SK-N-SH treated with all-trans-retinoic acid at 6 μM for 48 hours (cell line): ENCODE results near the gene TLCD1.

ENCODE experiments used
- ATAC-seq: fragments of 200-7000 bp; cut with Tn5 transposase; 3 replicates; pipeline ENCODE4 v1.9.1; 2020; ENCODE audit warnings: mild to moderate bottlenecking, moderate library complexity
- ARNTL ChIP-seq: fragments of 450-650 bp; formaldehyde crosslinking; IDR thresholded peaks from 2 replicates; pipeline ENCODE4 v1.5.0; 2020; ENCODE audit warnings: low read depth, mild to moderate bottlenecking, moderate library complexity, borderline replicate concordance
- BACH2 ChIP-seq: fragments of 250-450 bp; sonication (Bioruptor Pico); IDR thresholded peaks from 2 replicates; pipeline ENCODE4 v1.9.0; 2021; ENCODE audit warnings: mild to moderate bottlenecking, borderline replicate concordance
- CREB5 ChIP-seq: fragments of 250-450 bp; sonication (Bioruptor Pico); IDR thresholded peaks from 2 replicates; pipeline ENCODE4 v1.5.1; 2020; ENCODE audit warnings: low read depth, mild to moderate bottlenecking, moderate library complexity
- CSRNP3 ChIP-seq: fragments of 250-450 bp; sonication (Bioruptor Pico); IDR thresholded peaks from 2 replicates; pipeline ENCODE4 v1.5.1; 2021; ENCODE audit warnings: mild to moderate bottlenecking, moderate library complexity
- ESRRG ChIP-seq: fragments of 250-450 bp; sonication (Bioruptor Pico); IDR thresholded peaks from 2 replicates; pipeline ENCODE4 v1.6.1; 2021; ENCODE audit warnings: mild to moderate bottlenecking
- ISL1 ChIP-seq: fragments of 250-450 bp; sonication (Bioruptor Pico); IDR thresholded peaks from 2 replicates; pipeline ENCODE4 v2.1.2; 2022; ENCODE audit warnings: mild to moderate bottlenecking, moderate library complexity
- OSR1 ChIP-seq: fragments of 250-450 bp; sonication (Bioruptor Pico); IDR thresholded peaks from 2 replicates; pipeline ENCODE4 v1.8.0; 2022; ENCODE audit warnings: moderate library complexity, mild to moderate bottlenecking, inconsistent platforms
- PATZ1 ChIP-seq: fragments of 250-450 bp; sonication (Bioruptor Pico); IDR thresholded peaks from 2 replicates; pipeline ENCODE4 v1.8.0; 2020; ENCODE audit warnings: mild to moderate bottlenecking, moderate library complexity, borderline replicate concordance
- RARB ChIP-seq: fragments of 250-450 bp; sonication (Bioruptor Pico); IDR thresholded peaks from 2 replicates; pipeline ENCODE4 v1.8.0; 2021; ENCODE audit warnings: mild to moderate bottlenecking, moderate library complexity
- SNAI2 ChIP-seq: fragments of 250-450 bp; sonication (Bioruptor Pico); IDR thresholded peaks from 2 replicates; pipeline ENCODE4 v1.5.0; 2020; ENCODE audit warnings: mild to moderate bottlenecking, moderate library complexity
- TCF4 ChIP-seq: fragments of 250-450 bp; sonication (Bioruptor Pico); IDR thresholded peaks from 2 replicates; pipeline ENCODE4 v1.8.0; 2021; ENCODE audit warnings: mild to moderate bottlenecking, moderate library complexity, borderline replicate concordance
- TOX ChIP-seq: fragments of 250-450 bp; sonication (Bioruptor Pico); IDR thresholded peaks from 2 replicates; pipeline ENCODE4 v1.8.0; 2021; ENCODE audit warnings: mild to moderate bottlenecking, moderate library complexity, borderline replicate concordance
- ZC3H10 ChIP-seq: fragments of 250-450 bp; sonication (Bioruptor Pico); IDR thresholded peaks from 2 replicates; pipeline ENCODE4 v1.5.1; 2021; ENCODE audit warnings: mild to moderate bottlenecking, moderate library complexity
- ZFP30 ChIP-seq: fragments of 450-650 bp; formaldehyde crosslinking; IDR thresholded peaks from 2 replicates; pipeline ENCODE4 v1.5.0; 2022; ENCODE audit warnings: mild to moderate bottlenecking, moderate library complexity
- ZNF70 ChIP-seq: fragments of 450-650 bp; formaldehyde crosslinking; IDR thresholded peaks from 2 replicates; pipeline ENCODE4 v1.5.0; 2020; ENCODE audit warnings: mild to moderate bottlenecking, moderate library complexity
- ZNF8 ChIP-seq: fragments of 450-650 bp; formaldehyde crosslinking; IDR thresholded peaks from 2 replicates; pipeline ENCODE4 v1.5.0; 2020; ENCODE audit warnings: mild to moderate bottlenecking, moderate library complexity
- TF ChIP-seq, protein P1 (sequence below): fragments of 250-450 bp; sonication (Bioruptor Pico); IDR thresholded peaks from 2 replicates; pipeline ENCODE4 v1.5.0; 2020; ENCODE audit warnings: mild to moderate bottlenecking, moderate library complexity
- TF ChIP-seq, protein P2 (sequence below): fragments of 250-450 bp; sonication (Bioruptor Pico); IDR thresholded peaks from 2 replicates; pipeline ENCODE4 v1.8.0; 2021; ENCODE audit warnings: low read depth, mild to moderate bottlenecking, moderate library complexity, borderline replicate concordance

TLCD1 gene

GRCh38 chr17:28719021-28719433, 7.0 kb downstream of the TLCD1 start:
- ATAC-seq, result no peak
- no peak for TF ChIP-seq BACH2 (CRISPR knock-in tag)

GRCh38 chr17:28718333-28719020, 7.6 kb downstream of the TLCD1 start:
- ATAC-seq, result no peak
- no peak for TF ChIP-seq ZNF70
- no peak for TF ChIP-seq TOX (CRISPR knock-in tag)
- TF ChIP-seq RARB (CRISPR knock-in tag), result no peak
- TF ChIP-seq ZC3H10 (CRISPR knock-in tag), result no peak

DNA sequence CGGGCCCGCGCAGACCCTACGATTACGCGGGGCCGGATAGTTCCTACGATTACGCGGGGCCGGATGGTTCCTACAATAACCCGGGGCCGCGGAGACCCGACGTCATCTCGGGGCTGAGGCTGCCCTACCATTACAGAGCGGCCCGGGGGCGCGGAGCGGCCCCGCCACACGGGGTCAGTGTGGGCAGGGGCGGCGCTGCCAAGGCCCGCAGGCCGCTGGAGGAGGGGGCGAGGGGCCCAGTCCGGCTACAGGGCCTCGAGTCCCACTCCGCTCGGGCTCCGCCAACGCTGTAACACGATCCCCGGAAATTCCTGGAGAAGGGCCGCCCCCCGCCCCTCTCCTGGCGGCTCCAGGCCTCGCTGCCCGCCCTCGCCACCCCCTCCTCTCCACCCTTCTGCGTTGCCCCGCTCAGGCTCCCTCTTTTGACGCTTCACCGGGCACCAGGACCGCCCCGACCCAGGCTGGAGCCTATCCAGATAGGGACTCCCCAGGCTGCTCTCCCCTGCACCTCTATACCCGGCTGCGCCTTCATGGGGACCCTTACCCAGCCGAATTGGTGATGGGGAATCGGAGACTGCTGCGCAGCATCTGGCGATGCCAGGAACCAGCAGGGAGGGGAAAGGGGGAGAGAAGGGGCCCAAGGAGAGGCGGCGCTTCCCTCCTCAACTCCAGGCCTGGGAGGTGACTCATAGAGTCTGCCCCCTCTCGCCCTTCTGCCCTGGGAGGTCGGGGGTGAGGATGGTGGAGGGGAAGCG, 8.3 kb downstream of the TLCD1 start, which contains the start of gene RAB34:
RAB34 (minus strand) TSS at position 291 of the 755 bp plus-strand sequence. CDS start 602 bp downstream, outside the sequence.
- TF ChIP-seq TOX (CRISPR knock-in tag), result no peak
- no peak for ATAC-seq

- no peak for ATAC-seq
- TF ChIP-seq OSR1 (CRISPR knock-in tag) (no peak), ZFP30 (CRISPR knock-in tag) (no peak), RARB (CRISPR knock-in tag) (no peak), TCF4 (CRISPR knock-in tag) (no peak), TOX (CRISPR knock-in tag) (no peak), CREB5 (no peak), BACH2 (CRISPR knock-in tag) (no peak), CSRNP3 (no peak), ARNTL (no peak)
Observed at GRCh38 chr17:28716740-28717577, 9.1 kb downstream of the TLCD1 start.

DNA sequence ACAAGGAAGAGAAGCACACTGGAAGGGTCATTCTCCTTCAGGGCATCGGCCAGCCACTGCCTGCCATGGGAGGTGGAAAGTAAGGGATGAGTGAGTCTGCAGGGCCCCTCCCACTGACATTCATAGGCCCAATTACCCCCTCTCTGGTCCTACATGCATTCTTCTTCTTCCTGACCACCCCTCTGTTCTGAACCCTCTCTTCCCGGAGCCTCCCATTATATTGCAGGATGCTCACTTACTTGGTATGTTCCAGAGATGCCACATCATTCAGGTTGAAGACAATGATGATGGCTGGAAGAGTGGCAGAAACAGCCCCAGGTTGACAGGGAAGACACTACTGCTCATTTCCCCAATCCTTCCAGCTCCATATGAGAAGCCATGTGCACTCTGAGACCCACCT, 10.8 kb downstream of the TLCD1 start:
- TF ChIP-seq BACH2 (CRISPR knock-in tag) (no peak), ARNTL (no peak)
- no peak for ATAC-seq

- no peak for TF ChIP-seq BACH2 (CRISPR knock-in tag)
- TF ChIP-seq CREB5, result no peak
- no peak for TF ChIP-seq SNAI2 (CRISPR knock-in tag)
- TF ChIP-seq, protein P1, sequence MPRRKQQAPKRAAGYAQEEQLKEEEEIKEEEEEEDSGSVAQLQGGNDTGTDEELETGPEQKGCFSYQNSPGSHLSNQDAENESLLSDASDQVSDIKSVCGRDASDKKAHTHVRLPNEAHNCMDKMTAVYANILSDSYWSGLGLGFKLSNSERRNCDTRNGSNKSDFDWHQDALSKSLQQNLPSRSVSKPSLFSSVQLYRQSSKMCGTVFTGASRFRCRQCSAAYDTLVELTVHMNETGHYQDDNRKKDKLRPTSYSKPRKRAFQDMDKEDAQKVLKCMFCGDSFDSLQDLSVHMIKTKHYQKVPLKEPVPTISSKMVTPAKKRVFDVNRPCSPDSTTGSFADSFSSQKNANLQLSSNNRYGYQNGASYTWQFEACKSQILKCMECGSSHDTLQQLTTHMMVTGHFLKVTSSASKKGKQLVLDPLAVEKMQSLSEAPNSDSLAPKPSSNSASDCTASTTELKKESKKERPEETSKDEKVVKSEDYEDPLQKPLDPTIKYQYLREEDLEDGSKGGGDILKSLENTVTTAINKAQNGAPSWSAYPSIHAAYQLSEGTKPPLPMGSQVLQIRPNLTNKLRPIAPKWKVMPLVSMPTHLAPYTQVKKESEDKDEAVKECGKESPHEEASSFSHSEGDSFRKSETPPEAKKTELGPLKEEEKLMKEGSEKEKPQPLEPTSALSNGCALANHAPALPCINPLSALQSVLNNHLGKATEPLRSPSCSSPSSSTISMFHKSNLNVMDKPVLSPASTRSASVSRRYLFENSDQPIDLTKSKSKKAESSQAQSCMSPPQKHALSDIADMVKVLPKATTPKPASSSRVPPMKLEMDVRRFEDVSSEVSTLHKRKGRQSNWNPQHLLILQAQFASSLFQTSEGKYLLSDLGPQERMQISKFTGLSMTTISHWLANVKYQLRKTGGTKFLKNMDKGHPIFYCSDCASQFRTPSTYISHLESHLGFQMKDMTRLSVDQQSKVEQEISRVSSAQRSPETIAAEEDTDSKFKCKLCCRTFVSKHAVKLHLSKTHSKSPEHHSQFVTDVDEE, result no peak
- TF ChIP-seq, protein P2, sequence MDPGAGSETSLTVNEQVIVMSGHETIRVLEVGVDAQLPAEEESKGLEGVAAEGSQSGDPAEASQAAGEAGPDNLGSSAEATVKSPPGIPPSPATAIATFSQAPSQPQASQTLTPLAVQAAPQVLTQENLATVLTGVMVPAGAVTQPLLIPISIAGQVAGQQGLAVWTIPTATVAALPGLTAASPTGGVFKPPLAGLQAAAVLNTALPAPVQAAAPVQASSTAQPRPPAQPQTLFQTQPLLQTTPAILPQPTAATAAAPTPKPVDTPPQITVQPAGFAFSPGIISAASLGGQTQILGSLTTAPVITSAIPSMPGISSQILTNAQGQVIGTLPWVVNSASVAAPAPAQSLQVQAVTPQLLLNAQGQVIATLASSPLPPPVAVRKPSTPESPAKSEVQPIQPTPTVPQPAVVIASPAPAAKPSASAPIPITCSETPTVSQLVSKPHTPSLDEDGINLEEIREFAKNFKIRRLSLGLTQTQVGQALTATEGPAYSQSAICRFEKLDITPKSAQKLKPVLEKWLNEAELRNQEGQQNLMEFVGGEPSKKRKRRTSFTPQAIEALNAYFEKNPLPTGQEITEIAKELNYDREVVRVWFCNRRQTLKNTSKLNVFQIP (CRISPR knock-in tag), result no peak
- TF ChIP-seq OSR1 (CRISPR knock-in tag), result no peak
- TF ChIP-seq ESRRG, result no peak
- TF ChIP-seq ISL1 (CRISPR knock-in tag), result no peak
- no peak for TF ChIP-seq ZNF8 (CRISPR knock-in tag)
- no peak for TF ChIP-seq RARB (CRISPR knock-in tag)
- TF ChIP-seq PATZ1, result no peak
- no peak for ATAC-seq
Observed at GRCh38 chr17:28714281-28714680, 11.8 kb downstream of the TLCD1 start.
